WTC11 (cell line): ENCODE measurements around the gene KCNK5.

Experiments
- ATF1 ChIP-seq: sonication (generic); formaldehyde crosslinking; IDR thresholded peaks from 2 replicates; pipeline ENCODE4 v1.8.1; 2023; ENCODE audit warnings: mild to moderate bottlenecking, moderate library complexity, missing genetic modification reagents
- CTCF ChIP-seq: fragments of 200-600 bp; IDR thresholded peaks from 2 replicates; pipeline ENCODE4 v1.8.0; 2022; ENCODE audit warnings: antibody characterized with exemption
- ESRRA ChIP-seq: sonication (generic); formaldehyde crosslinking; IDR thresholded peaks from 2 replicates; pipeline ENCODE4 v1.8.1; 2022; ENCODE audit warnings: mild to moderate bottlenecking, missing genetic modification reagents, borderline replicate concordance
- ETV6 ChIP-seq: sonication (generic); formaldehyde crosslinking; IDR thresholded peaks from 2 replicates; pipeline ENCODE4 v1.8.1; 2022; ENCODE audit warnings: mild to moderate bottlenecking, missing genetic modification reagents
- GABPB1 ChIP-seq: sonication (generic); formaldehyde crosslinking; IDR thresholded peaks from 2 replicates; pipeline ENCODE4 v1.8.1; 2023; ENCODE audit warnings: mild to moderate bottlenecking, missing genetic modification reagents
- HMGXB4 ChIP-seq: sonication (generic); formaldehyde crosslinking; IDR thresholded peaks from 2 replicates; pipeline ENCODE4 v1.8.1; 2023; ENCODE audit warnings: mild to moderate bottlenecking, moderate library complexity, missing genetic modification reagents
- MAX ChIP-seq: sonication (generic); formaldehyde crosslinking; IDR thresholded peaks from 2 replicates; pipeline ENCODE4 v1.8.0; 2022; ENCODE audit warnings: mild to moderate bottlenecking, missing genetic modification reagents
- NFE2L1 ChIP-seq: sonication (generic); formaldehyde crosslinking; IDR thresholded peaks from 2 replicates; pipeline ENCODE4 v1.8.1; 2023; ENCODE audit warnings: missing genetic modification reagents
- NR3C1 ChIP-seq: sonication (generic); formaldehyde crosslinking; conservative IDR thresholded peaks from 2 replicates; pipeline ENCODE4 v1.8.1; 2023; ENCODE audit warnings: low read depth, mild to moderate bottlenecking, missing genetic modification reagents
- TCF7 ChIP-seq: sonication (generic); formaldehyde crosslinking; IDR thresholded peaks from 2 replicates; pipeline ENCODE4 v1.8.0; 2022; ENCODE audit warnings: mild to moderate bottlenecking, low read depth, missing genetic modification reagents, moderate library complexity
- ZNF263 ChIP-seq: sonication (generic); formaldehyde crosslinking; IDR thresholded peaks from 2 replicates; pipeline ENCODE4 v1.8.1; 2022; ENCODE audit warnings: low read depth, mild to moderate bottlenecking, moderate library complexity, missing genetic modification reagents
- TF ChIP-seq, protein P1 (sequence below): sonication (generic); formaldehyde crosslinking; IDR thresholded peaks from 2 replicates; pipeline ENCODE4 v1.8.1; 2023; ENCODE audit warnings: mild to moderate bottlenecking, missing genetic modification reagents, moderate library complexity
- TF ChIP-seq, protein P2 (sequence below): fragments of 250-450 bp; sonication (Bioruptor Pico); IDR thresholded peaks from 2 replicates; pipeline ENCODE4 v1.8.0; 2021; ENCODE audit warnings: mild to moderate bottlenecking
- TF ChIP-seq, protein P3 (sequence below): sonication (generic); formaldehyde crosslinking; IDR thresholded peaks from 2 replicates; pipeline ENCODE4 v1.8.1; 2023; ENCODE audit warnings: mild to moderate bottlenecking, missing genetic modification reagents, borderline replicate concordance

GRCh38 chr6:39268171-39268570, 38.9 kb upstream of the KCNK5 start:
- TF ChIP-seq ETV6 (CRISPR knock-in tag) (no peak), CTCF (no peak), MAX (CRISPR knock-in tag) (no peak), HMGXB4 (no peak), GABPB1 (CRISPR knock-in tag) (no peak), TCF7 (CRISPR knock-in tag) (no peak), NFE2L1 (no peak), ESRRA (CRISPR knock-in tag) (no peak), ATF1 (CRISPR knock-in tag) (no peak), ZNF263 (CRISPR knock-in tag) (no peak), NR3C1 (CRISPR knock-in tag) (no peak)
- TF ChIP-seq, protein P1, sequence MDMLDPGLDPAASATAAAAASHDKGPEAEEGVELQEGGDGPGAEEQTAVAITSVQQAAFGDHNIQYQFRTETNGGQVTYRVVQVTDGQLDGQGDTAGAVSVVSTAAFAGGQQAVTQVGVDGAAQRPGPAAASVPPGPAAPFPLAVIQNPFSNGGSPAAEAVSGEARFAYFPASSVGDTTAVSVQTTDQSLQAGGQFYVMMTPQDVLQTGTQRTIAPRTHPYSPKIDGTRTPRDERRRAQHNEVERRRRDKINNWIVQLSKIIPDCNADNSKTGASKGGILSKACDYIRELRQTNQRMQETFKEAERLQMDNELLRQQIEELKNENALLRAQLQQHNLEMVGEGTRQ (CRISPR knock-in tag) = no peak
- TF ChIP-seq, protein P2, sequence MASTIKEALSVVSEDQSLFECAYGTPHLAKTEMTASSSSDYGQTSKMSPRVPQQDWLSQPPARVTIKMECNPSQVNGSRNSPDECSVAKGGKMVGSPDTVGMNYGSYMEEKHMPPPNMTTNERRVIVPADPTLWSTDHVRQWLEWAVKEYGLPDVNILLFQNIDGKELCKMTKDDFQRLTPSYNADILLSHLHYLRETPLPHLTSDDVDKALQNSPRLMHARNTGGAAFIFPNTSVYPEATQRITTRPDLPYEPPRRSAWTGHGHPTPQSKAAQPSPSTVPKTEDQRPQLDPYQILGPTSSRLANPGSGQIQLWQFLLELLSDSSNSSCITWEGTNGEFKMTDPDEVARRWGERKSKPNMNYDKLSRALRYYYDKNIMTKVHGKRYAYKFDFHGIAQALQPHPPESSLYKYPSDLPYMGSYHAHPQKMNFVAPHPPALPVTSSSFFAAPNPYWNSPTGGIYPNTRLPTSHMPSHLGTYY (CRISPR knock-in tag) = no peak
- TF ChIP-seq, protein P3, sequence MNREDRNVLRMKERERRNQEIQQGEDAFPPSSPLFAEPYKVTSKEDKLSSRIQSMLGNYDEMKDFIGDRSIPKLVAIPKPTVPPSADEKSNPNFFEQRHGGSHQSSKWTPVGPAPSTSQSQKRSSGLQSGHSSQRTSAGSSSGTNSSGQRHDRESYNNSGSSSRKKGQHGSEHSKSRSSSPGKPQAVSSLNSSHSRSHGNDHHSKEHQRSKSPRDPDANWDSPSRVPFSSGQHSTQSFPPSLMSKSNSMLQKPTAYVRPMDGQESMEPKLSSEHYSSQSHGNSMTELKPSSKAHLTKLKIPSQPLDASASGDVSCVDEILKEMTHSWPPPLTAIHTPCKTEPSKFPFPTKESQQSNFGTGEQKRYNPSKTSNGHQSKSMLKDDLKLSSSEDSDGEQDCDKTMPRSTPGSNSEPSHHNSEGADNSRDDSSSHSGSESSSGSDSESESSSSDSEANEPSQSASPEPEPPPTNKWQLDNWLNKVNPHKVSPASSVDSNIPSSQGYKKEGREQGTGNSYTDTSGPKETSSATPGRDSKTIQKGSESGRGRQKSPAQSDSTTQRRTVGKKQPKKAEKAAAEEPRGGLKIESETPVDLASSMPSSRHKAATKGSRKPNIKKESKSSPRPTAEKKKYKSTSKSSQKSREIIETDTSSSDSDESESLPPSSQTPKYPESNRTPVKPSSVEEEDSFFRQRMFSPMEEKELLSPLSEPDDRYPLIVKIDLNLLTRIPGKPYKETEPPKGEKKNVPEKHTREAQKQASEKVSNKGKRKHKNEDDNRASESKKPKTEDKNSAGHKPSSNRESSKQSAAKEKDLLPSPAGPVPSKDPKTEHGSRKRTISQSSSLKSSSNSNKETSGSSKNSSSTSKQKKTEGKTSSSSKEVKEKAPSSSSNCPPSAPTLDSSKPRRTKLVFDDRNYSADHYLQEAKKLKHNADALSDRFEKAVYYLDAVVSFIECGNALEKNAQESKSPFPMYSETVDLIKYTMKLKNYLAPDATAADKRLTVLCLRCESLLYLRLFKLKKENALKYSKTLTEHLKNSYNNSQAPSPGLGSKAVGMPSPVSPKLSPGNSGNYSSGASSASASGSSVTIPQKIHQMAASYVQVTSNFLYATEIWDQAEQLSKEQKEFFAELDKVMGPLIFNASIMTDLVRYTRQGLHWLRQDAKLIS = no peak
